ENCODE data around the gene CADM3.
A peak's percentile ranks its signal among the peaks of the same experiment; 100 is the strongest.

The CADM3 gene

GRCh38 chr1:159173320-159173719 lies 1.9 kb downstream of the CADM3 start:
- DNase-seq (ENCODE audit: low spot score), result no peak

- no peak for DNase-seq (ENCODE audit: low spot score)
Observed at GRCh38 chr1:159175571-159175970, 4.2 kb downstream of the CADM3 start.

DNA sequence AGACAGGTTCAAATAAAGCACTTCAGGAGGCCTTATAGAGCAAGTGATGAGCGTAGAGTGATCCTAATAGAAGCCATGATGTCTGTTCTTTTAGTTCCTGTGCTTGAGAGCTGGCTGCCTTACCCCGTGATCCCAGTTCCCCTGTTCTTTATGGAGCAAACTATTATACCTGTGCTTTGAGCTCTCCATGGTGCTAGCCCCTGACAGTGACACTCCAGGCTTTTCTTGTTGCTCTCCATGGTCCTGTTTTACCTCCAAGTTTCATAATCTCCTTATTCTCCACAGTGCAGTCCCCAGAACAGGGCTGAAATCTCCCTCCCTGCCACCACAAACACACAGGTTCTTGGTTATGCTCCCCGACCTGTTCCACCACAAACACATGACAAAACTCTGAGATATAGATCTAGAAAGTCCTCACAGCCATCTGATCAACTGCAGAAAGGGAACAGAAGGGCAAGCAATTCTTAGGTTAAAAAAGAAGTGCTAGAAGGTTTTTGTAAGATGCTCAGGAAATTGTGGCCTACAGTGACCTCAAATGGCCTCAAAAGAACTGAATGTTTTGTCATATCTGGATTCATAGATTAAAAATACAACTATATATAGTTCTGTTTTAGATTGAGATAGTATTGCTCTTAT lies 6.0 kb downstream of the CADM3 start:
- DNase-seq (ENCODE audit: low spot score), result no peak

DNA sequence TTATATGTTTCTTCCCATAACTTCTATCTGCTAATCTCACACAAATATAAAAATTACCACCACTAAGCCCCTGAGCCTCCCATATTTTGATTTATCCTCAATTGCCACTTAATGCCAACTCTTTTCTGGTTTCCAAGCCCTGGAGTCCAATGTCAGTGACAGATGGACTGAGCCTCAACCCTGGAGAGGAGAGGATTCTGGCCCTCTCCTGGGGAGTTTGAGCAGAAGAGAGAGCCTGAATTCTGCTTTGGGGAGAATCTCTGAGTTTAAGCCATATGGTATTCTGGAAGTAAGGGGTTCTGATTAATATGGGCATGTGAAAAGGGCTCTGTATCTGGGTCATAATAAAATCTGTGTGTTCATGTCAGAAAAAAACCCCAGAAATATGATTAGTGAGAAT lies 8.5 kb downstream of the CADM3 start:
- DNase-seq (ENCODE audit: low spot score), result no peak

GRCh38 chr1:159180516-159180915 lies 9.1 kb downstream of the CADM3 start:
- no peak for DNase-seq (ENCODE audit: low spot score)

DNA sequence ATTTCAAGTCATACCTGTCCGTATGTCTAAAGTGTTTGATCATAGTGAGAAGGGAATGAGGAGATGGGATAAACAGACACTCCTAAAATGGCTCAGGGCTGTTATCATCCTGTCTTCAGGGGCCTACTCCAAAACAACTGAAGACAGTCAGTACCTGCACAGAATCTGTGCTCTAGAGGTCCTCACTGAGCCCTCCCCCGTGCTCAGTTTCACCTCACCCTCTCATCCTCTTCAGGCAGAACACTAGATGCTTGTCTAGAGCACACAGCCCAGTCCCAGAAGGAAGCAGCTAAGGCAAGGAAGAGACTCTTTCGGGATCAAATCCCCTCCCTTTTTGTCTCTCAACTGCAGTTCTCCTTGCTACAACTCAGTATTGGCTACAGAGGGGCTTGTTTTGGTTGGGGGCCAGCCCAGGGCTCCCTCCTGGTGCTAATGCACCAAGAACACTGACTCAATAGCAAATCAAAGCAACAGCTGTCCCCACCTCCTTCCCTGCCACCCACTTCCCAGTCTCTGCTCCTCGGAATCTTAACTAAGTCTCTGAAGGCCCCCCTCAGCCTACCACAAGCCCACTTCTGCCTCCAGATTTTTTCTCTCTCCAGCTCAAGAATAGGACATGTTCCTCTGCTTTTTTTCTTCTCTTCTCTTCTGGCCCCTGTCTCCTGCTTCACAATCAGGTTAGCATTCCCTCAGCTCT lies 10.1 kb downstream of the CADM3 start:
- DNase-seq (ENCODE audit: low spot score), result no peak

DNA sequence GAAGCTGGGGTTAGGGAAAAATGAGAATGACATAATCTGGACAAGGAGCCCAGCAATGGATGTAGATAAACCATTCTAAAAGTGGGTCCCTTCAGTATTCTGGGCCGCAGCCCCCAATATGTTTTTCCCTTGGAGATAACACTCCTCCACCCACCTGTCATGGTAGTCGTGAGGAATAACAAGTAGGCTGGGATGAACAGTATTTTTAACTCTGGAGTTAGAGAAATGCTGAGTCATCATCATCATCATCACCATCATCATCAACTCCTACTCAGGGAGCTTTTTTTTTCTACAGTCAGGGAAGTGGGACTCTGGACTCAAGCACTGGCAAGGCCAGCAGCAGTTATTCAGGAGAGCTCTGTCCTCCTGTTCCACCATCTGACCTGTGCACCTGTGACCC lies 12.8 kb downstream of the CADM3 start:
- DNase-seq (ENCODE audit: low spot score), result no peak

- no peak for DNase-seq (ENCODE audit: low spot score)
Observed at GRCh38 chr1:159185121-159185520, 13.7 kb downstream of the CADM3 start.

DNA sequence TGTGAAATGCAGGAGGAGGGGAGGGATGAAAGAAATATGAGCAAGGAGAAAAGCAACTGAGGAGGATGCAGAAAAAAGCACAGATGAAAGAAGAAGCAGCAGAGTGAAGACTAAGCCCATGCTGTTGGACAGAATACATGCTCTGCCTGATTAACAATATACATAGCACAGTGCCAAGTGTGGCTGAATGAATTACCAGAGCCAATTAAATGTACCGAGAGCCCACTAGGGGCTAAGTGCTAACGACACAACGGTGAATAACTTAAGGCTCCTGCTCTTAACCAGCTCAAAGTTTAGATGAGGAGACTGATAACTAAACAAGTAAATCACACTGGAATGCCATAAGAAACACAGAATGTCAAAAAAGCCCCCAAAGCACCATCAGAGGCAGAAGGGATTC lies 15.6 kb downstream of the CADM3 start:
- DNase-seq (ENCODE audit: low spot score), result no peak

GRCh38 chr1:159187647-159188374 lies 16.4 kb downstream of the CADM3 start:
- no peak for DNase-seq (ENCODE audit: low spot score)

- peak; percentile 35 for DNase-seq (ENCODE audit: low spot score)
Observed at GRCh38 chr1:159188375-159188788, 17.0 kb downstream of the CADM3 start.

- DNase-seq (ENCODE audit: low spot score), result no peak
Observed at GRCh38 chr1:159190441-159190840, 19.0 kb downstream of the CADM3 start.

DNA sequence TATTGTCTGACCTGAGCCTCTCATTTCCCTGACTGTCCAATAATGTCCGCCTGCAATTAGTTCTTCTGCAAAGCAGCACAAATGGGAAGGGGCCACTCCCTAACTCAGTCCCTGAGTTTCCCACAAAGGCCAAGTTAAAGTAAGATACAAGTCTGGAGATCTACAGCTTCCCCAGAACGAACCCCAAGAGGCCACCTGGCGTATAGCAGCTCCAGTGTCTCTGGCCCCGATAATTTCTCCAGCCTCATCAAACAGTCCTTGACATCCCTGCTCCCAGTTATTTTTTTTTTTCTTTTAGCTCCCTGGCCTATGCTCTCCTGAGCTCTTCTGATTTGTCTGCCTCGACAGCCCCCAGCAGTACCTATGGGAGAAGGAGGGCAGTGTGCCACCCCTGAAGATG lies 25.1 kb downstream of the CADM3 start:
- no peak for DNase-seq (ENCODE audit: low spot score)

GRCh38 chr1:159197561-159198557 lies 26.4 kb downstream of the CADM3 start:
- DNase-seq (ENCODE audit: low spot score), result peak; percentile 61

- DNase-seq (ENCODE audit: low spot score), result no peak
Observed at GRCh38 chr1:159199901-159200300, 28.5 kb downstream of the CADM3 start.

- no peak for DNase-seq (ENCODE audit: low spot score)
Observed at GRCh38 chr1:159200769-159201168, 29.4 kb downstream of the CADM3 start.

DNA sequence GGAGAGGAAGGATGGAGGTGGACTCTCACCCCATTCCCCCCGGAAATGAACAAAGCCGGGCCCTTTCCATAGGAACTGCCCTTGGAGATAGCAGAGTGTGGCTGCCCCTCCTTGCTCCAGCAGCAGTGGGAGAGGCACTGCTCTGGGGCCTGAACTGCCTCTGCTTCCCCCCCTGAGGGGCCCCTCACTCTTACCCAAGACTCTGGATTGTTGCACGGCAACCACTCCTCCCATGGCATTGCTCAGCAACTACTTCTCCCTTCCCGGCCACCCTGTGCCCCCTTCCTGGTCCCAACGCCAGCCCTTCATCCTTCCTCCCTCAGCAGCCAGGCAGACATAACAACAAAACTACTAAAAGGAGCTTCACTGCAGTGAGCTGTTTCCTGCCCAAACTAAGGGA lies 30.2 kb downstream of the CADM3 start:
- DNase-seq (ENCODE audit: low spot score), result no peak

- no peak for DNase-seq (ENCODE audit: low spot score)
Observed at GRCh38 chr1:159203610-159204009, 32.2 kb downstream of the CADM3 start.

DNA sequence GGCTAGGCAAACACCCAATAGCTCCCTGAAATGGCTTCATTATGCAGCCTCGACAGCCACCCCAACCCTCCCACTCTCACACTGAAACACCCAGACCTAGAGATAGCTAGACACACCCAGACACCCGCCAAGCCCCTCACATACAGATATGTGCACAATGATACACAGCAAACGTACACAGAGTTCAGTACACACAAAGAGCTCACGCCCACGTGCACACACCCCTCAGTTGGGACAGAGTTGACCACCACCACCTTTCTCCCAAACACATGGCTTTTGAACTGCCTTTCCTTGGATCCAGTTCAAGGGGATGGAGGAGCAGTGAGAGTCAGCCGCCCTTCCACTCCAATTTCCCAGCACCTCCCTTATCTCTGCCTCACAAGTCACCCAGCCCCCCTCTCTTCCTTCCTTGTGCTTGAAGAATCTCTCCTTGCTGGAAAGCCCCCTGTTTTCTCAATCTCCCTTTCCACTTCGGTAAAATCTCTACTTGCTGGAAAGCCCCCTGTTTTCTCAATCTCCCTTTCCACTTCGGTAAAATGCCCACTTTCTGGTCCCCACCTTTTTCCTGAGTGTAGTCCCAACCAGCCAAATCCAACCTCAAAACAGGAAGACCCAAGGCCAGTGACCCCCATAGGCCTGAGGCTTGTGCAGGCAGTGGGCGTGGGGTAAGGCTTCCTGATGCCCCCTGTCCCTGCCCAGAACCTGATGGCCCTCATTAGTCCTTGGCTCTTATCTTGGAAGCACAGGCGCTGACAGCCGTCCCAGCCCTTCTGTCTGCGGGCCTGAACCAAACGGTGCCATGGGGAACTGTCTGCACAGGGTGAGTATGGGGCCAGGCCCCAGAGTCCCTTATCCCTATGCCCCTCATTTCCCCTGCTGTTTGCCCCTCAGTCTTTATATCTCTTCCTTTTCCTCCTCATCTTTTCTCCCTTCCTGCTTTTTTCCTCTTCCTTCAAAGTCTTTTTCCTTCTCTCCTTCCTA lies 33.0 kb downstream of the CADM3 start, which contains the start of gene ACKR1:
ACKR1 (plus strand) TSS at position 715 of the 981 bp plus-strand sequence; CDS start at position 800, 85 bp downstream.
- no peak for DNase-seq (ENCODE audit: low spot score)

DNA sequence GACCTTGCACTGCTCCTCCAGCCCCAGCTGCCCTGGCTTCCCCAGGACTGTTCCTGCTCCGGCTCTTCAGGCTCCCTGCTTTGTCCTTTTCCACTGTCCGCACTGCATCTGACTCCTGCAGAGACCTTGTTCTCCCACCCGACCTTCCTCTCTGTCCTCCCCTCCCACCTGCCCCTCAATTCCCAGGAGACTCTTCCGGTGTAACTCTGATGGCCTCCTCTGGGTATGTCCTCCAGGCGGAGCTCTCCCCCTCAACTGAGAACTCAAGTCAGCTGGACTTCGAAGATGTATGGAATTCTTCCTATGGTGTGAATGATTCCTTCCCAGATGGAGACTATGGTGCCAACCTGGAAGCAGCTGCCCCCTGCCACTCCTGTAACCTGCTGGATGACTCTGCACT lies 33.8 kb downstream of the CADM3 start:
- no peak for DNase-seq (ENCODE audit: low spot score)

GRCh38 chr1:159206110-159206509 lies 34.7 kb downstream of the CADM3 start:
- DNase-seq (ENCODE audit: low spot score), result no peak
